ENCODE measurements around the gene LIPG. TPM values are rescaled to one million over a fixed set of nuclear protein-coding genes. Genes with fewer than 3 reads are reported as not detected.
"Not testable (repeated sequence)": the region's sequence is repeated elsewhere in the genome, so short reads cannot be mapped to it uniquely, and the experiment has no call there.

Gene LIPG
- total RNA-seq, 4 donors from 2014 or later = 0.12 to 13.9 (median 2.1) TPM

- Histone ChIP-seq H3K4me1 (peaks cover 23 to 34% (median 25%) of the 10 kb centered on the region in 3 donors), H3K36me3 (no peaks in the 10 kb centered on the region), H3K9me3 (no peaks in the 10 kb centered on the region), H3K27me3 (peaks cover 10 to 55% (median 12%) of the 10 kb centered on the region in 4 donors), H3K27ac (no peak overlapping the region), H3K4me3 (no peak overlapping the region)
- TF ChIP-seq POLR2A (IDR thresholded peaks at IDR 0.05) (no peak), CTCF (IDR thresholded peaks at IDR 0.05) (no peak)
- no peak for DNase-seq
- WGBS, 2 donors = 57 to 75% methylated on average over 3 of the region's 3 CpGs
- intact Hi-C loops (cut with DNase I) = no loop called here
Measured at GRCh38 chr18:49558356-49558755, 3.5 kb upstream of the LIPG start.

DNA sequence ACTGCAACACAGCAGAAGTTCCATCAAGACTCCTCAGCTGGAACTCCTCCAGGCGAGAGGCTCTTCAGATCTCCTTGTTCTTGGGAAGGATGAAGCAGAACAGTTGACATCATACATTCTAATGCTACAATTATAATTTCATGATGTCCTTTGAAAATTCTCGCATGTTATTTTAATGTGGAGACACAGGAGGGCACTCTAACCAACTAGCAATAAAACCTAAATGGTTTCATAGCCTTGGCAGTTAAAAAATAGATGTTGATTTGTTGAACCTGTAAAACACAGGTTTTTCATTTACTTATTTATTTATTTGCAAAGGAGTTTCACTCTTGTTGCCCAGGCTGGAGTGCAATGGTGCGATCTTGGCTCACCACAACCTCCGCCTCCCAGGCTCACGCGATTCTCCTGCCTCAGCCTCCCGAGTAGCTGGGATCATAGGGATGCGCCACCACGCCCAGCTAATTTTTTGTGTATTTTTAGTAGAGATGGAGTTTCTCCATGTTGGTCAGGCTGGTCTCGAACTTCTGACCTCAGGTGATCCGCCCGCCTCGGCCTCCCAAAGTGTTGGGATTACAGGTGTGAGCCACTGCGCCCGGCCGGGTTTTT is 2.4 kb upstream of the LIPG start:
- WGBS, 2 donors = 61 to 74% methylated on average over 10 to 16 of the region's 16 CpGs
- peaks cover 10 to 60% (median 12%) of the 10 kb centered on the region in 4 donors for H3K27me3 ChIP-seq
- not testable (repeated sequence) for DNase-seq

GRCh38 chr18:49560277-49560623 is 1.6 kb upstream of the LIPG start:
- peak overlapping the region in 1 of 4 donors; percentile 61 for H3K4me3 ChIP-seq
- no peaks in the 10 kb centered on the region for H3K36me3 ChIP-seq
- 6% methylated on average over 2 to 3 of the region's 3 CpGs for WGBS, 2 donors
- no peak for TF ChIP-seq POLR2A (IDR thresholded peaks at IDR 0.05)
- no peak for DNase-seq
- H3K27me3 ChIP-seq = peaks cover 10 to 68% (median 12%) of the 10 kb centered on the region in 4 donors
- H3K4me1 ChIP-seq = peaks cover 23 to 36% (median 25%) of the 10 kb centered on the region in 3 donors
- intact Hi-C loops (cut with DNase I) = loop anchor here (10.0 kb wide), 1 partner anchor 205 kb away; no protein-coding TSS in a partner anchor
- no peak overlapping the region for H3K27ac ChIP-seq
- H3K9me3 ChIP-seq = no peaks in the 10 kb centered on the region

More for the DNA sequence above, 2.4 kb upstream of the LIPG start:
- H3K4me3 ChIP-seq; H3K36me3 ChIP-seq; H3K27ac ChIP-seq; intact Hi-C loops (cut with DNase I); H3K9me3 ChIP-seq: not testable (repeated sequence)
- TF ChIP-seq CTCF (IDR thresholded peaks at IDR 0.05) = peak in 5 of 6 experiments; percentile 34 to 62 (median 46)
- peaks cover 23 to 36% (median 25%) of the 10 kb centered on the region in 3 donors for H3K4me1 ChIP-seq

DNA sequence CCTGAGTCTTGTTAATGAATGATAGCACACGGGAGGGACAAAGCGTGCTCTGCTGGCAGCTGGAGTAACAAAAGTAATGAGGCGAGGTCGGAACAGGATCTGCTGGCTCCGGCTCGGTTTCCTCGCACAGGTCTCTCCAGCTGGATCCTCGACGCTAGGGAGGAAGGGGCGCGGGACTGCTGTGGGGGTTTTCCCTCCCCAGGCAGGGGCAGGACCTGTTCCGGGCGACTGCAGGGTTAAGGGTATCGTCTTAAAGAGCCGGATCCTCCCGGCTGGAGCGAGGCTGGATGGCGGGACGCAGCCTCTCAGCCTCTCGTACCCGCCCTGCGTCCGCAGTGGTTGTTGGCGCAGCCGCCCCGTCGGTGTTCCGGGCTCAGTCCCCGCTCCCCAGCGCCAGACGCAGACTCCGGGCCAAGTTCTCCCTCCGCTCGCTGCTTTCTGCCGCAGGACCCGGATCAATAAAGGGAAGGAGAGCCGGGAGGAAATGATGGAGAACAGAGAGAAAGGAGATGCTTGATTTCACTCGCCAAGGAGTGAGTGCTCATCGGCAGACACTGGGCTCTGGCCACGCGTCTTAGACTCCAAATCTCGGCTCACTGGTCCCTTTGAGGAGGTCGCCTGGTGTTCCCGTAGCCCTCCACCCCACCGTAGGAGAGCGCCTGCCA is 1.1 kb upstream of the LIPG start:
- Histone ChIP-seq H3K9me3 (no peaks in the 10 kb centered on the region), H3K36me3 (no peaks in the 10 kb centered on the region), H3K4me1 (peaks cover 23 to 36% (median 25%) of the 10 kb centered on the region in 3 donors), H3K27me3 (peaks cover 10 to 73% (median 12%) of the 10 kb centered on the region in 4 donors), H3K4me3 (peak overlapping the region; percentile 8 to 61 (median 36)), H3K27ac (no peak overlapping the region)
- intact Hi-C loops (cut with DNase I) = loop anchor here (10.0 kb wide), 1 partner anchor 204 kb away; no protein-coding TSS in a partner anchor
- WGBS, 2 donors = 3 to 7% methylated on average over 12 to 30 of the region's 46 CpGs
- no peak for DNase-seq
- no peak for TF ChIP-seq POLR2A (IDR thresholded peaks at IDR 0.05)
- no peak for TF ChIP-seq CTCF (IDR thresholded peaks at IDR 0.05)

DNA sequence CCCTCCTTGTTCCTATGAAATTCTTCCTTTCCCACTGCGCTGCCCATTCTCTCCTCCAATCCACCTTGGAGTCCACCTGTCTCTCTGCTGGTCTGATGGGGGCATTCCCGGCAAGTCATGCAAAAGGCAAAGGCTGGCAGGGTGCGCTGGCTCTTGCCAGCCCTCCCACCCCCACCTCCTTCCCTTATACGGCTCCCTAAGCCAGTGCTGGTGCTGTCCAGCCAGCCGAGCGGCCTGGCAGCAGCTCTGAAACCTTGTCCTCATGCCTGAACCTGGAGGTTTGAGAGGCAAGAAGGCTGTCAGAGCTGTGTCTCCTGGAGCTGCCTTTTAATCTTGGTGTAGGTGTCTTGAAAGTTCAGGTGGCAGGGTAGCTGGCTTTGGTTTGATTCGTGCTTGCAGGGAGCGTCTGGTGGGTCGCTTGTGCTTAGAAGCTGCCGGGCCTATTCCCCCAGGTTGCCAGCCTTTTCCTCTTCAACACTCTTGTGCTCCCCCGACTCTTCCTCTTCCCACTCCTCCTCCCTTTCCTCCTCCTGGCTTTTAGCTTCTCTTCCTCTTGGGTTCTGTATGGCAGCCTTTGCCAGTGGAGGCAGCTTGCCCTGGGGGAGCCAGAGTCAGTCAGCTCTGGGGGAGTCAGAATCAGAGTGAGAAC is 748 bp downstream of the LIPG start:
- H3K4me3 ChIP-seq = peak overlapping the region in 3 of 4 donors; percentile 31 to 61 (median 42)
- H3K27me3 ChIP-seq = peaks cover 10 to 86% (median 12%) of the 10 kb centered on the region in 4 donors
- DNase-seq = no peak
- H3K36me3 ChIP-seq = no peaks in the 10 kb centered on the region
- 46 to 49% methylated on average over 8 of the region's 11 CpGs for WGBS, 2 donors
- no peak overlapping the region for H3K27ac ChIP-seq
- H3K9me3 ChIP-seq = no peaks in the 10 kb centered on the region
- TF ChIP-seq CTCF (IDR thresholded peaks at IDR 0.05) = no peak
- no peak for TF ChIP-seq POLR2A (IDR thresholded peaks at IDR 0.05)
- peaks cover 23 to 36% (median 25%) of the 10 kb centered on the region in 3 donors for H3K4me1 ChIP-seq
- intact Hi-C loops (cut with DNase I) = loop anchor here (10.0 kb wide), 1 partner anchor 202 kb away; no protein-coding TSS in a partner anchor

Data from esophagus squamous epithelium (tissue), 5 donors.